HG02852 (cell line): ENCODE measurements around the gene GRIK4.
A peak's percentile ranks its signal among the peaks of the same experiment; 100 is the strongest.

ENCODE experiments used
- ATAC-seq: cut with Tn5 transposase; IDR thresholded peaks from one replicate; pipeline ENCODE4 v1.9.1; 2021; ENCODE audit warnings: mild to moderate bottlenecking, moderate library complexity; ENCODE audit not compliant: unreplicated experiment

GRIK4 gene

DNA sequence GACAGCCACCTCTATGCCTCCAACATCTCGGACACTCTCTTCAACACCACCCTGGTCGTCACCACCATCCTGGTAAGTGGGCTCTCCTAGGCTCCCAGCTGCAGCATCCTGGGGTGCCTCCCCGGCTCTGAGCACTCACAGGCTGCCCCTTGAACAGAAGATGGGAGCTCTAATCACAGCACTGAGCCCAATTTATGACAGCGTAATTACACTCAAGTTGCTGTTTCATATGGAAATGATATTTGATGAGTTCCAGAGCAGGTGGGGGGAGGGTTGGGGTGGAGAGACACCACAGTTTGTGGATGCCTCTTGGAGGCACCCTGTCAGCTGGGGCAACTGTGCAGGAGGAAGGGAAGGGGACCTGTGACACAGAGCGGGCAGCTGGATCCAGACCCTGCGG is 387.0 kb downstream of the GRIK4 start:
- ATAC-seq = no peak

DNA sequence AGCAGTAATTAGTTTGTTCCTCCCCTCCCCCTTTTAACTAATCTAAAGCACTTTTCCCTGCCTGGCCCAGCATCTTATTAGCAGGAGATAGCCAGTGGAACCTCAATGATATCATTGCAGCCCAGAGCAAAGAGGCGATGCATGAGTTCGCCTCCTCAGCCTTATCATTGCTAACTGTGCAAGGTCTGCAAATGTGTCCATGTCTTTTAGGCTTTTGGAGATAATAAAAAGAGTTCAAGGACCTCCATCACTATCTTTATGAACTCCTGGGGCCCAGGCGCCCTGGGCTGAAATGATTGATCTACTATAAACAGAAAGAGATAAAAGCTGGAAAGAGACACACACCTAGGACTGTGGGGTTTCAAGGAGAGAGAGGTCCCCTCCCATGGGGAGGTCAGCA is 388.2 kb downstream of the GRIK4 start:
- no peak for ATAC-seq

DNA sequence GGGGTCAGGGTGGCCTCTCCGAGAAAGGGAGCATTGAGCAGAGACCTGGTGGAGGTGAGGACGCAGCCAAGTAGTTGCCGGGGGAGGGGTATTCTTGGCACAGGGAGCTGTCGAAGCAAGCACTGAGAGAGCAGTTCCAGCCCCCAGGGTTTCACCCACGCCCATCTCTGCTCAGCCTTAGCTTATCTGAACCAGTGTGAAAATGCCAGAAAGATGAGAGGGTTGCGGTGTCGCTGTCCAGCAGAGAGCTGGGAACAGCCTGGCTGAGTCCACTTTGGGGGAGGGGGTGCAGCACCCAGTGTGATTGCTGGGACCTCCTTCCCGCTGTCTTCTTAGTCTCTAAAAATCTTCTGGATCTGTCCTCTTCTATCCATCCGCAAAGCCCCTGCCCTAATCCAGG is 389.1 kb downstream of the GRIK4 start:
- no peak for ATAC-seq

DNA sequence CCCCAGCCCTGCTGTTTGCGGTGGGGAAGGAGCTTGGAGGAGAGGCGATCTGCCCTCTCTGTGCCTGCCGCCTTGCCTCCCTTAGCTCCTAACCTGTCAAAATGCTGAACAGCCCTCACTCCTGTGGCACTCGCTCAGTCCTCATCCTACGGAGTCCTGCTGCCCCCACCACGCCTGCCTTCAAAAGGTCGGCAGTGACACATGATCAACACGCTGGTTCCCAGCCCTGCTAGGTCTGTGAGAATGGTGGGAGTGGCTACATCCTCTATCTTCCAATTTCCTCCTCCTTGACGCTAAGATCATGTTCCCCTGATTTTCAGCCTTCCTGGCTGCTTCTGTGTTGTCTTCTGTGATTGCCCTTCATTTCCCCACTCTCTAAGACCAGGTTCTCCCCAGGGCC is 392.1 kb downstream of the GRIK4 start:
- no peak for ATAC-seq

DNA sequence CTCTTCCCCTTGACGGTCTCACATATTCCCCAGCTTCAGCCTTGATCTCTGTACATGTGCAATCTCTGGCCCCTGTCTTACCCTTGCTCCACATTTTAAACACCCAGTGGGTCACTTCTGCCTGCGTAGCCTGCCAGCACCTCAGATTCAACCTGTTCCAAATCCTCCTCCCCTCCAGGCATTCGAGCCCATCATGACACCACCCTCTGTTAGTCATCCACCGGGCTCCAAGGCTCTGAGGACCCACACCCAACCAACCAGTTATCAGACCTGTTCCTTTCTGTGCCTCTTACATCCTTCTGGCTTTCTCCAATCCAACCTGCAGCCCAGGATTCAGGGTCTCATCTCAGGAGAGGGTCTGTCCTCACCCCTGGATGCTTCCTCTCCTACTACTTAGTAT is 392.6 kb downstream of the GRIK4 start:
- no peak for ATAC-seq

DNA sequence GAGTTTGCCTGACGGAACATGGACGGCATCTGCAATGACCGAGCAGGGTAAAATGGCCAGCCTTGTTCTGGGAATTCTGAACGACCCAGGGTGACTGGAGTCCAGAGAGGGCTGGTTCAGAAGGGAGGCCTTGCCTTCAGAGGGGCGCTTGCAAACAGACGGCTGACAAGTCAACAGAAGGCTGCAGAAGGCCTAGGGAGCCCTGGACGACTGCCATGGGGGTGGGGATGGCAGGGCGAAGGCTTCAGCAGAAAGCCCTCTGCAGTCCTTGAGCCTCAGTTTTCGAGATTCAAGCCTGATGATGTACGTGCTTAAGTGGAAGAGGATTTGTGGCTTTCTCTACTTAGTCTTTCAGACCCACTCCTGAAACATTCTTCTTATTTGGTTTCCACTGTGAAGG is 395.2 kb downstream of the GRIK4 start:
- ATAC-seq = no peak

- no peak for ATAC-seq
Observed at GRCh38 chr11:120907971-120908370, 396.4 kb downstream of the GRIK4 start.

DNA sequence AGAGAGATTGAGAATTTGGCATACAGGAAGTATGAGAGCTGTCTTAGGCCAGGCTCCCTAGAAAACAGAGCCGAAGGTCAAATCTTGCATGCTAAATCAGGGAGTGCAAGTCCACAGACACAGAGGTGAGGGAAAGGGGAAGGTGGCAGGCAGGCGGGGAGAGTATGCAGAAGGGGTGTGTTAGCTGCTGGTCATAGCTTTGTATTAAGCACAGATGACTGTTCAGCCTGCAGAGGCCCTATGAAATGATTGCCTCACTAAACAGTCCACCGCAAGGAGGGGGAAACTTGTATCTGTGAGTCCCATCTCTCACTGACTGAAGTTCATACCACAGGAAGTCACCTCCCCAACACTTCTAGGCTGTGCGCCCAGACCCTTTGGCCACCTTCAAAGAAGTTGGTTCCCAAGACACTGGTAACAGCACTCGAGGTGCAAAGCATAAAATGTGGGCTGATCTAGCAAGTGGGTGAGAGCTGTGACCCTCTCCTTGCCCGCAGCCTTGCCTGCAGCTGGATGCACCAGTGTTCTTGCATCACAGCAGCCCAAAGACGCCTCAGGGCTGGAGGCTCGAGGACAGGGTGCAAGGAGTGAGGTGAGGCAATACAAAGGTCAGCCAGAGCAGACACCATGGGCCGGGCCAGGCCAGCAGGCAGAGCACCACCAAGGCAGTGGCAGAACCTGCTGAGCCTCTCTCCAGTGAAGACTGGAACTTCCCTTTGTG is 397.1 kb downstream of the GRIK4 start:
- no peak for ATAC-seq

DNA sequence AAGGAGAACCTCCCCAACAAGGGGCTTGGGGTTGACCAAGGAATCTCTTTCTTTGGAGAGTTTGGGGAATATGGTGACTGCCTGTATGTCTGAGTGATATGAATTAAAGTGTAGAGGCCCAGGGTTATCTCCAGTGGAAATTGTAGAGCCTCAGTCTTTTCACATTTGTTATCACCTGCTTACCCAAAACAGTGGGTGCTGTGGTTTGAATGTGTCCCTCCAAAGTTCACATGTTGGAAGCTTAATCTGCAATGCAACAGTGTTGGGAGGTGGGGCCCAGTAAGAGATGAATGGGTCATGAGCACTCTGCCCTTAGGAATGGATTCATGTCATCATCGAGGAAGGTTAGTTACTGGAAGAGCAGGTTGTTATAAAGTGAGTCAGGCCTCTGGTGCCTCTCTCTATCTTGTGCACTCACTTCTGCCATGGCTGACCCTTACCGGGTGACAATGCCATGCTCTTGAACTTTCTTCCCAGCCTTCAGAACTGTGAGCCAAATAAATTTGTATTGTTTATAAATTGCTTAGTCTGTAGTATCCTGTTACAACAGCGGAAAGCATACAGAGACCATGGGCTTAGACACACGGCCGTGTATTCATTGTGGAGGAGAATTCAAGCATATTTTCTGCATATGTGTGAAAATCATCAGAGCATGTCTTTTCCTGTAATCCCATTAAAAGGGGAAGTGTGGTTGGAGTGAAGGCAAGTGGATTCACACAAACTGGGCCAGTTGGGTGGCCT is 398.3 kb downstream of the GRIK4 start:
- ATAC-seq = no peak

DNA sequence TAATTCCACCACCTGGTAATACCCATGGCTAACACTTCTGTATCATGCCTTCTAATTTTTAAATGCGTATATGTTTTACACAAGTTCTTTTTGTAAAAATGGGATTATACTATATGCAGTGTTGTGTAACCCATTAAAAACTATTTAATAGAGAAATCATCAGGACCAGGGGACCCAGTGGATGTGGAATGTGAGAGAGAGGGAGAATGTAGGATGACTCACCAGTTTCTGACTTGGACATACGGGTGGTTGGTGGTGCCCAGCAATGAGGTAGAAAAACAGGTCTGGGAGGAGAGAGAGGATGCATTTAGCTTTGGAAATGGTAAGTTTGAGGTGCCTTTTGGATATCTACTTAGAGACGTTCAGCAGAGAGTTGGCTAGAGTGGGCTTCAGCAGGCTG is 400.4 kb downstream of the GRIK4 start:
- no peak for ATAC-seq

DNA sequence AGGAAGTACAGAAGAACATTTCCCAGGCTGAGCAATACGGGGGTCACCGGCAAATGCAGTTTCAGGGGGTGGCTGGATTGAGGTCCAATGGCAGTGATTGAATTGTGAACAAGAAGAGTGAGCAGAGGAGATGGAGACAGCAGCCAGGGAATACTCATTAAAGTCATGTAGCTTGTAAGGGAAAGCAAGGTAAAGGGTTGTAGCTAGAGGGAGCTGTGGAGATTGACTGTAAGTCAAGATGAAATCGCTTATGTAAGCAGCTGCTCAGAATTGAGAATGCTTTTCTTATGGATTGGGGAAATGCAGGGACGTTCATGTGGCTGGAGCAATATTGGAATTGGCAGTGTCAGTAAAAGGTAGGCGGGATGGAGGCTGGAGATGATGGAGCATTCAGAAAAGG is 401.0 kb downstream of the GRIK4 start:
- no peak for ATAC-seq

DNA sequence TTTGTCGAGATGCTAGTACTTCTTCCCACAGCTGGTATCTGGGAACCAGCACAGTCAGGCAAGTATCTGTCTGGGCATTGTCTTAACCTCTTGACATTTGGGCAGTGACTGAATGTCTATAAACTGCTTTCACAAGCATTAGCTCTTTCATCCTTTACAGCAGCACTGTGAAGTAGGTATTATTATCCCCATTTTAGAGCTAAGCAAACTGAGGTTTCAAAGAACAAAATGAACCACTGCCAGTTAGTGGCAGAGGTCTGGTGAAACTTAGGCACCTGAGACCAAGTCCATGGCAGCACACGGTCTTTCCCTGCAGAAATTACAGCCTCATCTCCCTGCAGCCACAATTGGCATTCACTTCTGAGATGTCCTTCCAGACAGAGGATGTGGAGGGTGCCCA is 401.4 kb downstream of the GRIK4 start:
- ATAC-seq = no peak

- ATAC-seq = no peak
Observed at GRCh38 chr11:120914021-120914420, 402.5 kb downstream of the GRIK4 start.

GRCh38 chr11:120914601-120915000 is 403.1 kb downstream of the GRIK4 start:
- ATAC-seq = no peak

GRCh38 chr11:120917559-120918239 is 406.2 kb downstream of the GRIK4 start:
- peak; percentile 50 for ATAC-seq

GRCh38 chr11:120918257-120918656 is 406.7 kb downstream of the GRIK4 start:
- ATAC-seq = peak; percentile 45

- no peak for ATAC-seq
Observed at GRCh38 chr11:120919045-120919444, 407.5 kb downstream of the GRIK4 start.

- no peak for ATAC-seq
Observed at GRCh38 chr11:120919566-120919965, 408.0 kb downstream of the GRIK4 start.

DNA sequence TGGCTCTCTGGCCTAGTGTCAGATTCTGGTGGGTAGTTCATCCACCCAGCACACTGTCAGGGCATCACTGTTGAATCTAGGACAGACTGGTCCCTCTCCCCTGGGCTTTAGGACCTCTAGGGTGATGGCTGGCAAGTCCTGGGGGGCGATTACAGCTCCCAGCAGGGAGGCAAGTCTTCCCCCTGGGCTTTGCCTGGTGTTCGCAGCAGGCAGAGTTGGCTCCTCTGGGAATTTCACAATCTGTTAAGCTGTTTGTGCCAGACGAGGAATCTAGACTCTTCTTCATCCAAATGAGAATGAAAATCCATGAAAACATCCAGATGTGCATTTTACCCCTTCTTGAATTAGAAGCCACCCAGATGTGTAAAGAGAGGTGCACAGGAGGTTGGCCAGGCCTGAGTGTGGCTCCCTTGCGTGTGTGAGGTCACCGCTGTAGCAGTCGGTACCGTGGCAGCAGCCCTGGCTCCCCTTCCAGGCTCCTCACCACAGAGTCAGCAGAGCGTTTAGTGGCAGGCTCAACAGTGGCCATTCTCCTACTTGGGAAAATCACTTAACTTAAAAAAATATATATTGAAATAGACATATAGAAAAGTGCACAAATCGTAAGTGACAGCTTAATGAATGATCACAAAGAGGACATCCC is 412.4 kb downstream of the GRIK4 start:
- ATAC-seq = no peak

DNA sequence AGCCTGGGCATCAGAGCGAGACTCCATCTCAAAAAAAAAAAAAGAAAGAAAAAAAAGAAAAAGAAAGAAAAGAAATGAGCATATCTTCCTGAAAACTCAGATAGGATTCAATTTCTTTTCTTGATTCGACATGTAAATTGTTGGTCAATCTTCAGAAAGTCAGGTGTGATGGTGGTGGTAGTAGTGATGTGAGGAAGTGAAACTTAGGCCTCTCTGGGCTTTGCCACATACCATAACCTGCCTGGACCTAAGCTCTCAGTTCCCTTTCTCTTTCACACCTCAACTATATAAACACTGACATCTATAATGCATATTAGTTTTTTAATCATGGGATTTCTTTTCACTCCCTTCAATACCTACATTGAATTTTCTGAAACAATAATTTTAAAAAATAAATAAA is 414.4 kb downstream of the GRIK4 start:
- ATAC-seq = peak; percentile 98

GRCh38 chr11:120928627-120929026 is 417.1 kb downstream of the GRIK4 start:
- ATAC-seq = no peak

DNA sequence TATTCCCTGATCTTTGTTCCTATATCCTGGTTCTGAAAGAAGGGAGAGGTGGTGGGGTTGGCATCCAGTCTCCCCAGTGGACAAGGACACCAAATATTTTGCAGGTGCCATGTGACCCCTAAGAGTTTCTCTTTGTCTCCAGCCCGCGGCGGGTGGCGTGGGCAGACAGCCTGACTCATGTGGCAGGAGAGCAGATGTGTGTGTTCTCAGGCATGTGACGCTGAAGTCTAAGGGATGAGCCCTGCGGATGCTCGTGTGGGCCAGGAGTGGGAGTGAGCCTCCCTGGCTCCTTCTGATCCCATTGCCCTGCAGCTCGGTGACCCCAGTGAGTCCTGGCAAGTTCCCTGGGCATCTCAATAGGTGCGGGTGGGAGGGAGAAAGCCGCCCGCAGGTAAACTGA is 417.5 kb downstream of the GRIK4 start:
- no peak for ATAC-seq
